Retinal pigment epithelial cell (primary cell): Measurements from ENCODE around the gene CCDC91.

Experiments used
- DNase-seq: peaks from one replicate; pipeline ENCODE4 v3.0.0-alpha.2; 2010; ENCODE audit warnings: low read depth
- H3K4me3 ChIP-seq: 2 replicates; pipeline ENCODE4 v1.5.1; 2011; ENCODE audit warnings: mild to moderate bottlenecking, low read length, control low read depth, moderate library complexity
- CTCF ChIP-seq: conservative IDR thresholded peaks from 2 replicates; pipeline ENCODE4 v1.5.1; 2011; ENCODE audit warnings: low read depth, low read length, control low read depth, inconsistent platforms

The CCDC91 gene

GRCh38 chr12:28190321-28191050 is at the start of gene CCDC91:
CCDC91 (plus strand) TSS chr12:28190456; CDS start chr12:28257216, 66,760 bp downstream.
- H3K4me3 ChIP-seq, result peak within 1 kb of the TSS; percentile 83
- DNase-seq, result peak; percentile 42
- TF ChIP-seq CTCF, result no peak

GRCh38 chr12:28144059-28144458 is 46.2 kb upstream of the CCDC91 start:
- no peak for TF ChIP-seq CTCF
- DNase-seq, result no peak
- H3K4me3 ChIP-seq, result no peak overlapping the region

GRCh38 chr12:28144532-28144931 is 45.7 kb upstream of the CCDC91 start:
- no peak for DNase-seq
- TF ChIP-seq CTCF, result no peak
- no peak overlapping the region for H3K4me3 ChIP-seq

- no peak overlapping the region for H3K4me3 ChIP-seq
- TF ChIP-seq CTCF, result no peak
- DNase-seq, result no peak
Observed at GRCh38 chr12:28145216-28145615, 45.0 kb upstream of the CCDC91 start.

GRCh38 chr12:28149279-28149678 is 41.0 kb upstream of the CCDC91 start:
- H3K4me3 ChIP-seq, result no peak overlapping the region
- TF ChIP-seq CTCF, result no peak
- DNase-seq, result no peak

GRCh38 chr12:28156362-28156761 is 33.9 kb upstream of the CCDC91 start:
- no peak overlapping the region for H3K4me3 ChIP-seq
- no peak for TF ChIP-seq CTCF
- no peak for DNase-seq

GRCh38 chr12:28156804-28157203 is 33.5 kb upstream of the CCDC91 start:
- no peak for DNase-seq

More at GRCh38 chr12:28156804-28157203, 33.5 kb upstream of the CCDC91 start:
- H3K4me3 ChIP-seq, result no peak overlapping the region
- TF ChIP-seq CTCF, result no peak
